ENCODE data around the gene GRK5.

The GRK5 gene

GRCh38 chr10:119323085-119324016 lies 116.0 kb downstream of the GRK5 start:
- TF ChIP-seq CTCF (IDR thresholded peaks at IDR 0.05; ENCODE audit: insufficient read depth, low read length, missing control alignments), result no peak
- CTCF ChIA-PET, result interaction anchor here (0.7 to 1.5 kb wide), 5 partner anchors 8 to 71 kb away, joined by 3 to 4 read pairs (median 3); no protein-coding TSS in a partner anchor
- POLR2A ChIA-PET, result no interaction called here
- DNase-seq (ENCODE audit: low read depth, low spot score), result no peak
- no peak overlapping the region for H3K4me3 ChIP-seq (ENCODE audit: low read depth, low read length)

- no peak for TF ChIP-seq CTCF (IDR thresholded peaks at IDR 0.05; ENCODE audit: insufficient read depth, low read length, missing control alignments)
- CTCF ChIA-PET, result no interaction called here
- no peak for DNase-seq (ENCODE audit: low read depth, low spot score)
- no peak overlapping the region for H3K4me3 ChIP-seq (ENCODE audit: low read depth, low read length)
- POLR2A ChIA-PET, result no interaction called here
Observed at GRCh38 chr10:119325131-119325530, 117.8 kb downstream of the GRK5 start.

DNA sequence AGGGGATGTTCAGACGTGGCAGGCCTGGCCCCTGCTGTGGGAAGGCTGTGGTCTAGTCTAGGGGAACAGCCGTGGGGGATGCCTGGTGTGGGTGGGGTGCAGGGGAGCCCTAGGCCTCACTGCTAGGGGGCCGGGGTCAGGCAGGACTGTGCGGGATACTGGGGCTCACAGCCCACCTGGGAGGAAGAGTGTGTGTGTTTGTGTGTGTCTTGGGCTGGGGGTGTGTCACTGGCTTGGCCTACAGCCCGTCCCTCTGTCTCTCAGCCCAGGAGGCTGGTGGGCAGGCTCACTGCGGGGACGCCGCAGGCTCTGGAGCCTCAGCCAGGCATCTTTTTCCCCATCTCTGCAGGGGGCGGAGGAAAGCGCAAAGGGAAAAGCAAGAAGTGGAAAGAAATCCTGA lies 118.8 kb downstream of the GRK5 start:
- ChIA-PET POLR2A (no interaction called here), CTCF (interaction anchor here (1.1 kb wide), 1 partner anchor 128 kb away, joined by 3 read pairs; no protein-coding TSS in a partner anchor)
- H3K4me3 ChIP-seq (ENCODE audit: low read depth, low read length), result no peak overlapping the region
- DNase-seq (ENCODE audit: low read depth, low spot score), result no peak
- no peak for TF ChIP-seq CTCF (IDR thresholded peaks at IDR 0.05; ENCODE audit: insufficient read depth, low read length, missing control alignments)

DNA sequence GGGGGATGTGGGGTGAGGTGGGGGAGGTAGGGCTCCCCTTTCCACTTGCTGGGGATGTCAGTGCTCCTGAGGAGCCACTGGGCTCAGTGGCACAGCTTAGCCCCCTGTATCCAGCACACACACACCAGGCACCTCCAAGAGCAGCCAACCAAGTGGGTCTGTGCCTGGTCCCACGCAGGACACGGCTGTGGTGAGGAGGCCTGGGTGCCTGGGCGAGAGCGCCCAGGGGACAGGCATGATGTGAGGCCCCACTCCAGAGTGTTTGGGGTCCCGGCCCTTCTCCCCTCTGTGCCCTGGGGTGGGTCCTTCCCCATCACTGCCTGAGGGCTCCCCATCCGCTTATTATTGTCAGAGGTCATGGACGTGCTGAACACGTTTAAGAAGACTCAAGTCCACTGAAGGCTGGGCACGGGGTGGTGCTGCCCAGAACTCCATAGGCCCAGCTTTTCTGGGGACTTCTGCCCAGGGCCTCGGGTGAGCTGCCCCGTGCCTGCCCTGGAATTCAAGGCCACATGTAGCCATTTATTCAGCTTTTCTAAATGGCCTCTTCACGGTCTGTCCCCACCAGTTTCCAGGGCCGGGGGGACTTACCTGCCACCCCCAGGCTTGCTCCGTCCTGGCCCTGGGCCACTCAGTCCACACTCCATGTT lies 119.8 kb downstream of the GRK5 start:
- no peak overlapping the region for H3K4me3 ChIP-seq (ENCODE audit: low read depth, low read length)
- ChIA-PET CTCF (interaction anchor here (1.0 to 1.1 kb wide), 3 partner anchors 31 to 129 kb away, joined by 3 read pairs; no protein-coding TSS in a partner anchor), POLR2A (no interaction called here)
- no peak for DNase-seq (ENCODE audit: low read depth, low spot score)
- TF ChIP-seq CTCF (IDR thresholded peaks at IDR 0.05; ENCODE audit: insufficient read depth, low read length, missing control alignments), result no peak

DNA sequence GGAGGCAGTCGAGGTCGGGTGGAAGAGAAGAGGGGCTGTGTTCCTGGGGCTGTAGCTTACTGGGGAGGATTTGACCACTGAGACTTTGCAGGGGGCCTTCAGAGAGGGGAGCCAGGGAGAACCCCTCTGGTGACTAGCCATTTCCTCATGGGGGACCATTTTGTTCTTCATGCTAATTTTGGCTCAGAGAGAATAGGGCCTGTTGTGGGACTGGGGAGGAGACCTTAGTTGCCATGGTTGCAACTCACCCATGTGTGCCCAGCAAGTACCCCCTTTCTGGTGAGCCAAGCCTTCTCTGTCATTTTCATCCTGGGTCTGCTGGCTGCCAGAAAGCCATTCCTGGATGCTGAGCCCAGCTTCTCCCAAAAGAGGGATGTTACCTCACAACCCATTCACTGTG lies 120.9 kb downstream of the GRK5 start:
- no peak for TF ChIP-seq CTCF (IDR thresholded peaks at IDR 0.05; ENCODE audit: insufficient read depth, low read length, missing control alignments)
- CTCF ChIA-PET, result interaction anchor here (1.1 kb wide), 1 partner anchor 118 kb away, joined by 3 read pairs; no protein-coding TSS in a partner anchor
- POLR2A ChIA-PET, result no interaction called here
- H3K4me3 ChIP-seq (ENCODE audit: low read depth, low read length), result no peak overlapping the region
- DNase-seq (ENCODE audit: low read depth, low spot score), result no peak

DNA sequence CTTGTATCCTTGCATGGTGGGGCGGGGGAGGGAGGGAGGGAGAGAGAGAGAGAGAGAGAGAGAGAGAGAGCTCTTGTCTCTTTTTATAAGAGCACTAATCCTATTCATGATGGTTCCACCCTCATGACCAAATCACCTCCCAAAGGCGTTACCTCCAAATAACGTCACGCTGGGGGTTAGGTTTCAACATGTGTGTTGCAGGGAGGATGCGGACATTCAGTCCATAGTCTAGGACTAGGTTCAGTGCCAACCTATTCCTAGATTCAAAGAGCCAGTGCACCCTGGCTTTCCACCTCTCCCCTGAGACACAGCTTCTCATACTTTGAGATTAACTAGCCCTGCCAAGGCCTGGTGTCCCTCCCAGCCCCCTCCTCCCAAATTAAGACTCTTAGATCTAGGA lies 123.0 kb downstream of the GRK5 start:
- CTCF ChIA-PET, result no interaction called here
- H3K4me3 ChIP-seq (ENCODE audit: low read depth, low read length), result no peak overlapping the region
- no peak for TF ChIP-seq CTCF (IDR thresholded peaks at IDR 0.05; ENCODE audit: insufficient read depth, low read length, missing control alignments)
- DNase-seq (ENCODE audit: low read depth, low spot score), result no peak
- POLR2A ChIA-PET, result no interaction called here
